ENCODE measurements around the gene GPRIN1. TPM values are rescaled to one million over a fixed set of nuclear protein-coding genes. Genes with fewer than 3 reads are reported as not detected.
A peak's percentile ranks its signal among the peaks of the same experiment; 100 is the strongest.

Gene GPRIN1
- polyA plus RNA-seq, 1 experiment, result 4.0 TPM

DNA sequence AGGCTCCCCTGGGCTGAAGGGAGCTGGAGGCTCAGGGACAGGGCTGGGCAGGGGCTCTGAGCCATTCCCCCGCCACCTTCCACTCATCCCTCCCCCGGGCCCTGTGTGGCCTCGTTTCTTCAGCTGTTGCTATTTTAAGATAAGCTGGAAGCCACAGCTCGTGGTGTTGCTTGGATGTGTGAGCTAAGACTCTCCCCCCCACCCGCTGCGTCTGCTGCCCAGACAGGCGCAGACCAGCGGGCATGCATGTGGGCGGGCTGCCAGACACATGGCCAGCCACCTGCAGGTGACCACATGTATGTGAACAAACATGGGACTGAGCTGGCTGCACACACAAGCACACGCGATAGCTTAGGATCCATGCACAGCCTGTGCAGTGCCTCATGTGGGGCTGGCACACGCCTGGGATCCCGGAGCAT lies 11.7 kb upstream of the GPRIN1 start:
- Histone ChIP-seq H3K4me3 (ENCODE audit: low read depth, low read length) (no peak overlapping the region), H3K27me3 (ENCODE audit: control insufficient read depth, insufficient read depth, low read length) (peaks cover 49% of the 10 kb centered on the region), H3K9me3 (ENCODE audit: control insufficient read depth, insufficient read depth, low read length) (peaks cover 10% of the 10 kb centered on the region; the same call in 1 of the 2 replicates), H3K27ac (ENCODE audit: low read depth, low read length) (no peak overlapping the region)
- TF ChIP-seq, protein P1, sequence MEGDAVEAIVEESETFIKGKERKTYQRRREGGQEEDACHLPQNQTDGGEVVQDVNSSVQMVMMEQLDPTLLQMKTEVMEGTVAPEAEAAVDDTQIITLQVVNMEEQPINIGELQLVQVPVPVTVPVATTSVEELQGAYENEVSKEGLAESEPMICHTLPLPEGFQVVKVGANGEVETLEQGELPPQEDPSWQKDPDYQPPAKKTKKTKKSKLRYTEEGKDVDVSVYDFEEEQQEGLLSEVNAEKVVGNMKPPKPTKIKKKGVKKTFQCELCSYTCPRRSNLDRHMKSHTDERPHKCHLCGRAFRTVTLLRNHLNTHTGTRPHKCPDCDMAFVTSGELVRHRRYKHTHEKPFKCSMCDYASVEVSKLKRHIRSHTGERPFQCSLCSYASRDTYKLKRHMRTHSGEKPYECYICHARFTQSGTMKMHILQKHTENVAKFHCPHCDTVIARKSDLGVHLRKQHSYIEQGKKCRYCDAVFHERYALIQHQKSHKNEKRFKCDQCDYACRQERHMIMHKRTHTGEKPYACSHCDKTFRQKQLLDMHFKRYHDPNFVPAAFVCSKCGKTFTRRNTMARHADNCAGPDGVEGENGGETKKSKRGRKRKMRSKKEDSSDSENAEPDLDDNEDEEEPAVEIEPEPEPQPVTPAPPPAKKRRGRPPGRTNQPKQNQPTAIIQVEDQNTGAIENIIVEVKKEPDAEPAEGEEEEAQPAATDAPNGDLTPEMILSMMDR (IDR thresholded peaks at IDR 0.05; ENCODE audit: low read depth, low read length), result no peak
- ChIA-PET POLR2A (interaction anchor here (0.5 to 1.1 kb wide), 4 partner anchors 9 to 84 kb away, joined by 3 to 5 read pairs (median 4); partner anchors contain the start of genes EIF4E1B, RNF44 and SNCB), CTCF (interaction anchor here (1.7 to 3.1 kb wide), 4 partner anchors 23 to 48 kb away, joined by 5 to 20 read pairs (median 12); partner anchors contain the start of gene TSPAN17)
- DNase-seq (ENCODE audit: low read depth, low spot score), result no peak

DNA sequence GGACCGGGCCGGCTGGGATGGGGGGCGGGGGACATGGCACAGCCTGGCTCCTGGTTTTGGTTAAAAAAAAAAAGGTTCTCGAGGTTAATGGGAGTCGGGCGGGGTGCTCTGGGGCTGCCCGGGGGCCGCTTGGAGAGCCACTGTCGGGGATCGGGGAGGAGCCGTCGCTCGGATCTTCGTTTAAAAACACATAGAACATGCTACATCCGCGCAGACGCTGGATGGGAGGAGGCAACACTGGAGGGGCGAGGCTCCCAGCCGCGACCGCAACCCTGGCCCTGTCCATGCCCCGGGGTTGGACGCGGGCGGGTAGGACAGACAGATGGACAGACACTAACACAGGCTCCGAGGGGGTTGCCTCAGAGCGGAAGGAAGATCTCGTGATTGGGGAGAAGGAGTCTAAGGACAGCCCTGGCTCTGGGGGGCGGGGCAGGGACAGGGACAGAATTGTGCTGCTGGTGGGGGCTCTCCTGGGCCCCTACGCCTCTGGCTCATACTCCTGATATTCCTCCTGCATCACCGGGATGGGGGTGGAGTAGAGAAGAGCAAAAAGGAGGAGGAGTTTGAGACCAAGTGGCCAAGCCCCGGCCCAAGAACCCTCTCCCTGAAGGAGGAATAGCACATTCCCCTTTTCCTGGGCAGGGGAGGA lies 10.5 kb upstream of the GPRIN1 start:
- TF ChIP-seq, protein P1 (IDR thresholded peaks at IDR 0.05; ENCODE audit: low read depth, low read length), result no peak
- CTCF ChIA-PET, result interaction anchor here (0.6 to 3.1 kb wide), 4 partner anchors 47 to 556 kb away, joined by 3 to 20 read pairs (median 3); no protein-coding TSS in a partner anchor
- DNase-seq (ENCODE audit: low read depth, low spot score), result no peak

DNA sequence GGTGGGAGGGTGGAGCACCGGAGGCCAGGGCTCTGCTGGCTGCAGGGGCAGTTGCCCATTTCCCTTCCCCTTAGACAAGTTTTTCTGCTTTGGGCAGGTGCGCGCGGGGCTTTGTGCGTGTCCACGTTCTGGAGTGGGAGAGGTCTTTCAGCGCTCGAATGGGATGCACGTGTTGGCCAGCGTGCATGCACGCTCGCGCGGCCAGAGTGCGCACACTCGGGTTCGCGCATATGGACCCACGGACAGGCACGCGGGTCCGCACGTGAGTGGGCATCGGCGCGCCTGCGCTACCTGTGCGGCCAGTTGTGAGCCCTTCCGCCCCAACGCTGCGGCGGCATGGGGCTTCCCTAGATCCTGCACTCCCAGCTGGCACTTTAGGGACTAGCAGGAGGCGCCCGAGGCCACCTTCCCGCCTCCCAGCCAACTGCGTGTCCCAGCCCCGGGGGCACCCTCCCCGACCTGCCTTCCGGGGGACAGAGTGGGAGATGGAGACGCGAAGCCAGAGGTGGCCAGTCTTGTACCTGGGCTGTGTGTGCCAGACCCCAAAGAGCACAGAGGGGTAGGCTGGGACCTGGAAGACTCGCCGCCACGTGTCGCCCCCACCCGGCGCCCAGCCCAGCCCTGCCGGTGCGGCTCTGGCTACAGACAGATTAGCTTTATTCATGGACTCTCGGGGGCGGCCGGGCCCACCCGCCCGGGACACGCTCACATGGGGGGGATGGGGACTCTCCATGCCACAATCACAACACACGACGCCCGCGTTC lies 9.8 kb upstream of the GPRIN1 start:
- Histone ChIP-seq H3K4me3 (ENCODE audit: low read depth, low read length) (no peak overlapping the region; the same call in 1 of the 2 replicates), H3K9me3 (ENCODE audit: control insufficient read depth, insufficient read depth, low read length) (peaks cover 10% of the 10 kb centered on the region; the same call in 1 of the 2 replicates), H3K27ac (ENCODE audit: low read depth, low read length) (no peak overlapping the region), H3K27me3 (ENCODE audit: control insufficient read depth, insufficient read depth, low read length) (peaks cover 36% of the 10 kb centered on the region)
- ChIA-PET POLR2A (interaction anchor here (0.6 kb wide), 1 partner anchor 77 kb away, joined by 7 read pairs; no protein-coding TSS in a partner anchor), CTCF (interaction anchor here (0.7 to 3.1 kb wide), 3 partner anchors 46 to 58 kb away, joined by 3 to 20 read pairs (median 3); no protein-coding TSS in a partner anchor)
- TF ChIP-seq, protein P1 (IDR thresholded peaks at IDR 0.05; ENCODE audit: low read depth, low read length), result no peak
- no peak for DNase-seq (ENCODE audit: low read depth, low spot score)

More for the DNA sequence above, 10.5 kb upstream of the GPRIN1 start:
- H3K9me3 ChIP-seq (ENCODE audit: control insufficient read depth, insufficient read depth, low read length), result peaks cover 10% of the 10 kb centered on the region; the same call in 1 of the 2 replicates
- POLR2A ChIA-PET, result no interaction called here
- peak overlapping the region; percentile 25; the same call in 1 of the 2 replicates for H3K4me3 ChIP-seq (ENCODE audit: low read depth, low read length)
- H3K27ac ChIP-seq (ENCODE audit: low read depth, low read length), result no peak overlapping the region
- peaks cover 40% of the 10 kb centered on the region for H3K27me3 ChIP-seq (ENCODE audit: control insufficient read depth, insufficient read depth, low read length)

DNA sequence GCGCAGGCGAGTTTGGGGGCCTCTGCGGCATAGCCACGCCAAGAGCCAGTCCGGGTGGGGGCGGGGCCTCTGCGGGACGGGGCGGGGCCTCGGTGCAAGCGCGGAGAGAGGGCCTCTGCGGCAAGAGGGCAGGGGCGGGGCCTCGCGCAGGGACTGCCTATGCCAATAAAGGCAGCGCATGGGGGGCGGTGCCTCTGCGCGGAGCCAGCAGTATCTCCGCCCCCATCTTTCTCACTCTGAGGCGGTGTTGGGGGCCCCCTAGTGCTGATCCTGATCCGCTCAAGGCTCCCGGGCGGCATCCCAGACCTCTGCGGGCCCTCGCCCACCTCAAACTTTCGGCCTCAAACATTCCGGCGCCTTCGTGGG lies 9.2 kb upstream of the GPRIN1 start:
- ChIA-PET POLR2A (no interaction called here), CTCF (interaction anchor here (0.7 to 1.0 kb wide), 4 partner anchors 11 to 808 kb away, joined by 3 to 8 read pairs (median 6); partner anchors contain the start of genes EIF4E1B and SNCB)
- TF ChIP-seq, protein P1 (IDR thresholded peaks at IDR 0.05; ENCODE audit: low read depth, low read length), result peak; percentile 59
- H3K27ac ChIP-seq (ENCODE audit: low read depth, low read length), result no peak overlapping the region
- peak overlapping the region; percentile 41 for H3K4me3 ChIP-seq (ENCODE audit: low read depth, low read length)
- peaks cover 10% of the 10 kb centered on the region; the same call in 1 of the 2 replicates for H3K9me3 ChIP-seq (ENCODE audit: control insufficient read depth, insufficient read depth, low read length)
- H3K27me3 ChIP-seq (ENCODE audit: control insufficient read depth, insufficient read depth, low read length), result peaks cover 34% of the 10 kb centered on the region
- DNase-seq (ENCODE audit: low read depth, low spot score), result peak; percentile 70

All from AG04450 (cell line).